GM18909 (cell line): ENCODE data around the gene CPA1.

Source experiments
- ATAC-seq: cut with Tn5 transposase; IDR thresholded peaks from one replicate; pipeline ENCODE4 v1.9.1; 2021; ENCODE audit warnings: mild to moderate bottlenecking; ENCODE audit not compliant: unreplicated experiment, poor library complexity

CPA1 gene

DNA sequence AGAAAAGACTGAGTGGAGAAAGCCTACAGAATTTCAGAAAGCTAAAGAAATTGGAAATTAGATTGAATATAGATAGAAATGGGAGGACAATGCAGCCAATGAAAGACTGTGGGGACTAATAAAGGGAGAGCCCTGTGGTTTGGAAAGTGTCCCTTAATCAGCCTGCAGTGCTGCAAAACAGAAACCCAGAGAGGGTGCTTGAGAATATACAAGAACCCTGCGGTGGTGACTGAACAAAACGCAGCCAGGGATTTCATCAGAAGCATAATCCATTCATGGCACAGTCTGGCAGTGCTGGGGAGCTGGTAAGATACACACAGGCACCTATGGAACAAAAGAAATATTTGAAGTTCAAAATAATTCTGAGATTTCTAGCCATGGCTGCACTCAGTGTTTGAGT is 41.4 kb downstream of the CPA1 start:
- no peak for ATAC-seq

DNA sequence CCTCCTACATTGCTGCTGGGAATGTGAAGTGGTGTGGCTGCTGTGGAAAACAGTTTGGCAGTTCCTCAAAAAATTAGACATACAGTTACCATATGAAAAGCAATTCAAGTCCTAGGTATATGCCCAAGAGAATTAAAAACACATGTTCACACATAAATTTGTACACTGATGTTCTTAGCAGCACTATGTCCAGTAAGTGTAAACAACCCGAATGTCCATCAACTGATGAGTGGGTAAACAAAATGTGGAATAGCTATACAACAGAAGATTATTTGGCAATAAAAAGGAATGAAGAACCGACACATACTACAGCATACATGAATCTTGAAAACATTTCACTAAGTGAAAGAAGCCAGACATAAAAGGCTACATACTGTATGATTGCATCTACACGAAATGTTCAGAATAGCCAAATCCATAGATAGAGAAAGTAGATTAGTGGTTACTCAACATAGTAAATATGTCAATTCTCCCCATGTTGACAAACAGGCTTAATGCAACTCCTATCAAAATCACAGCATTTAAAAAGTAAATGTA is 43.3 kb downstream of the CPA1 start:
- ATAC-seq: no peak

DNA sequence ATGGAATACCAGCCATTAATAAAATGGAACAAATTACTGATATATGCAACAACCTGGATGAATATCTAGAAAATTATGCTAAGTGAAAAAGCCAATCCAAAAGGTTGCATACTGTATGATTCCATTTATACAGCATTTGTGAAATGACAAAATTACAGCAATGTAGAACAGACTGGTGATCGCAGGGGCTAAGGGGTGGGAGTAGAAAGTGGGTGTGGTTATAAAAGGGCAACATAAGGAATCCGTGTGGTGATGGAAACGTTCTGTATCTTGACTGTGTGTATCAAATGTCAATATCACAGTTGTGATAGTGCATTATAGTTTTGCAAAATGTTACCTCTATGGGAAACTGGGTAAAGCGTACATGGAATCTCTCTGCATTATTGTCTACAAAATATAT is 45.5 kb downstream of the CPA1 start:
- ATAC-seq: no peak

DNA sequence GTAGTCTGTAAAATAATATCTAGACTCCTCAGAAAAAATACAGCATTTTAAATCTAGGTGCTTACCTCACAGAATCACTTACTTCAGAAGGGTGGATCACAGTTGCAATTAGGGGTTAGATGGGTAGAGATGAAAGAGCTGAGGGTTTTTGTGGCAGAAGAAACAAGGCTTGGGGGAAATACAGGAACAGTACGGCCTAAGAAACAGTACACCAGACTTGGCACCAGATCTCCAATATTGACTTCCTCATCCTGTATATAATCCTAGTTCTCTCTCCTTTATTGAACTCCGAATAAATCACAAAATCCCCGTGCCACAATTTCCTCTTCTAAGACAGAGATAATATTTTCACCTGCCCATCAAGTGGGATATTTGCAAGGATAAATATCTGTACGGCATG is 46.3 kb downstream of the CPA1 start:
- no peak for ATAC-seq

DNA sequence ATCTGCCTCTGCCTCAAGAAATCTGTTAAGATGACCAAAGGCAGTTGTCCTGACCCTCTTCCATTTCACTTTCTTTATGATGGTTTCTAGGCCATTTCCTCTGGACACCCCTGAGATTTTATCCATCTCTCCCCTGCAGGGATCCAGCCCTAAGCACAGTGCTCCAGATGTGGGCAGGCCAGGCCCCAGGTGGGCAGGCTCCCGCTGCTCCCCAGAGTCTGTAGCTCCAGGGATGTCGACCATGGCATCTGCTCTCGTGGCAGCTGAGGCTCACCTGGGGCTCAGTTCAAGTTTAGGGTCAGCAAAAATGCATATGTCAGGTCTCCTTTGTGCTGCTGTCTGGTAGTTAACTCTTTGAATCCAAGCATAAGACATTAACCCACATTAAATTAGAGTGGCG is 48.7 kb downstream of the CPA1 start:
- no peak for ATAC-seq

DNA sequence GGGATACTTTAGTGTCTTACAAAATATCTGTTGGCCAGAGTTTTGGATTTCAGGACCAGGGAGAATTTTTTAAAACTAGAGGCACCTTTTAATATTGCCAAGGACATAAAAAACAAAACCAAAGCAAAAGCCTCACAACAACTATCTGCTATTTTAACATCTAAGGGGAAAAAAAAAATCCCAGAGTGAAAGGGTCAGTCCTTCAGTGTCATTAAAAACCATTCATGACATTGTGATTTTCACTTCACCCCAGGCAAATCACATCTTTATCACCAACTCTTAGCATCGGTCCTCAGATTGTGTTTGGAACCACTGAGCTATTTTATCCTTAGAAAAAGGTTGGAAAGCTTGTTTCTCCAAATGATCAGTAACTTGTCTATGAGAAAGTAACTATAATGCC is 49.8 kb downstream of the CPA1 start:
- no peak for ATAC-seq

DNA sequence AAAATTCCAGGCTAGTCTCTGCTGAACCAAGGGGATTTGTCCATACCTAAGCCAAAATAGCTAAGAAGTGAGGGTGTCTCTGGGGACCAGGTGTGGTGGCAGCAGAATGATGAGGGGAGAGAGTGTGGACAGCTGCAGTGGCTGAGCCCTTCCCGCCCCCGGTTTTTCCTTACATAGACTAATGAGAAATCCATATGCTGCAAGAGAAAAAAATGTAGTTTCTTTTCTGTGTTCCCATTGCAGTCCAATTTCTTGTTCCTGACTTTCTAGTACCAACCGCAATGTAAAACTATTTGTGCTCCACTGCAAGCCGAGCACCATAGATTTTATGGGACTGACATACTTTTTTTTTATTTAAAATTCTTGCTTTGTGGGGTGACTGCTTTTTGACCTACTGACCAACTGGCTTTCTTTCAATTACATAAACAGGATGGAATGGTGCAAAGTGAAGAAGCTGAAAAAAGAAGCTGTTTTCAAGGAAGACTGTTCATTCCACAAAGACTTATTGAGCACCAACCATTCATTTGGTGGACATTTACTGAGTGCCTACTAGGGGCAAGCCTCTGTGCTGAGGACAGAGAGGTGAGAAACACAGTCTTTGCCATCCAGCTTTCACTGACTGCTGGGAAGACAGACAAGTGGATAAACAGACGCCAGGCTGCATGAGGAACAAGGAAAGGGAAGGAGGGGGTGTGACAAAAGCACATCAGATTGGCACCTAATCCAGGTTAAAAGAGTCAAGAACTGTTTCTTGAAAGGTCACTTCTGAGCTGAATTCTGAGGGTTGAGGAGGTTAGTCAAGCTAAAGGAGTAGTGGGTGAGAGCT is 50.8 kb downstream of the CPA1 start:
- no peak for ATAC-seq

DNA sequence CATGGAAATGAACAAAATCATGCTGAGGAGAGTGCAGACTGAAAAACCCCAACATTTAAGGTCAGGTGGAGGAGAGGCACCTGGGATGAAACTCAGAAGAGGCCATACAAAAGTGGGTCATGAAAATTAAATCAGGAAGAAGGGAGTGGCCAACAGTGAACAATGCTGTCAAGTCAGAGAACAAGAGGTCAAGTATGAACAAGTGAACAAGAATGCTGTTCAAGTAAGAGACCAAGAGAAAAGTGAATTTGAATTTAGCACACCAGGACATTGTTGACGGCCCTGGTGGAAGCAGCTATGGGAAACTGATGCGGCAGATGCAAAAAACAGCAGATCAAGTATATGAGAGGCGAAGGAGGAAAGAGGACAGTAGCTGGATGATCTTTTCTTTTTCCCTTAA is 52.6 kb downstream of the CPA1 start:
- no peak for ATAC-seq

DNA sequence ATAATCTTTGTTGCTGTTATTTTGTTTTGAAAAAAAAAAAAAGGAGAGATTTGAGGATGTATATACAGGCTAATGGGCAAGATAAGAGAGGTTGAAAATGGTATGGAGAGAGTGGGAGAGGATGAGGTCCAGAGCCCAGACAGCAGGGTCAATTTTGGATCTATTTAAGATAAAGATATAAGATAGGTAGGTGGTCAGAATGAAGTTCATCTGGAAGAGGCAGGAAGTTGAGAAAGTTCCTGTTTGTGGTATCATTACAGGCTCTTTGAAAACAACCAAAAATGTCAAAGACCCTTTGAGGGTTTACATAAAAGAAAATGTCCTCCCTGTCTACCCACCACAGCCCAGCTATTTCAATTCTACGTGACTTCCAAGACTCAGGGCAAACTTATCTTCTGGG is 53.0 kb downstream of the CPA1 start:
- ATAC-seq: no peak

DNA sequence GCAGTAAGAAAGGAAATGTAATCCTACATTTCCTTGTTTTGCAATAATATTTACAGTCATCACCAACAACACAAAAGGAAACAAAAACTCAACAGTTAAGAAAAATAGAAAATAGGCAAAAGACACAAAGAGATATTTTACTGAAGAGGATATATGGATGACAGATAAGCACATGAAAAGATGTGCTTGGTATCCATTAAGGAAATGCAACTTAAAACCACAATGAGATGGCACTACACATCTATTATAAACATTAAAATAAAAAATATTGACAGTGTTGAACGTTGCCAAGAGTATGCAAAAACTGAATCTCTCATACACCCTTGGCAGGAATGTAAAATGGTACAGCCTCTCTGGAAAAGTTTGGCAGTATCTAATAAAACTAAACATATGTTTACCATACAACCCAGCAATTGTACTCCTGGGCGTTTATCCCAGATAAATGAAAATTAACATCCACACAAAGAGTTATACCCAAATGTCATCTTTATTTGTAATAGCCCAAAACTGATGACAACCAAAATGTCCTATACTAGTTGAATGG is 55.1 kb downstream of the CPA1 start:
- ATAC-seq: no peak

DNA sequence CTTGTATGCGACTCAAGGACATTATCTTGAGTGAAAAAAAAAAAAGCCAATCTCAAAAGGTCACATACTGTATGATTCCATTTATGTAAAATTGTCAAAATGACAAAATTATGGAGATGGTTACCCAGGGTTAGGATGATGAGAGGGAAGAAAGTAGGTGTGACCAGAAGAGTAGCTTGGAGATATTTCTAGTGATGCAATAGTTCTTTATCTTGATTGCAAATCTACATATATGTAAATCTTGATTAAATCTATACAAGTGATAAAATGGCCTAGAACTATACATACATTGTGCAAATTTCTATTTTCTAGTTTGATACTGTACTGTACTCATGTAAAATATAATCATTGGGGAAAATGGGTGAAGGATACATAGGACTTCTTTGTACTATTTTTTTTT is 56.0 kb downstream of the CPA1 start:
- no peak for ATAC-seq
